ENCODE results near the gene IFNL3.
A peak's percentile ranks its signal among the peaks of the same experiment; 100 is the strongest.

Gene IFNL3

DNA sequence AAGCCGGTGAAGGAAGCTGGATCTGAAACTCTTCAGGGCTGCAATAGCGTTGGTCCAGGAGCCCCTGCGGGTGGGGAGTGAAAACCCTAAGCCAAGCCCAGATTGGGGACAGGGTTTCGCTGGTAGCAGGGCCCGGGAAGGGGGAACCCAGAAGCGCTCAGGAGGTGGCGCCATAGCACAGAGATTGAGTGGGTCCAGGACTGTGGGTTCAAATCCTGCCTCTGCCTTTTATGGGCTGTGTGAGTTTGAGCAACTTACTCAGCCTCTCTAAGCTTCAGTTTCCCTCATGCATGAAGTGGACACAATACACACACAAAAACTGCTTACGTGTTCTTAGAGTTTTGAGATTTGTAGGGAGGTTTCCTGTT, 32.4 kb downstream of the IFNL3 start:
- DNase-seq = no peak

DNA sequence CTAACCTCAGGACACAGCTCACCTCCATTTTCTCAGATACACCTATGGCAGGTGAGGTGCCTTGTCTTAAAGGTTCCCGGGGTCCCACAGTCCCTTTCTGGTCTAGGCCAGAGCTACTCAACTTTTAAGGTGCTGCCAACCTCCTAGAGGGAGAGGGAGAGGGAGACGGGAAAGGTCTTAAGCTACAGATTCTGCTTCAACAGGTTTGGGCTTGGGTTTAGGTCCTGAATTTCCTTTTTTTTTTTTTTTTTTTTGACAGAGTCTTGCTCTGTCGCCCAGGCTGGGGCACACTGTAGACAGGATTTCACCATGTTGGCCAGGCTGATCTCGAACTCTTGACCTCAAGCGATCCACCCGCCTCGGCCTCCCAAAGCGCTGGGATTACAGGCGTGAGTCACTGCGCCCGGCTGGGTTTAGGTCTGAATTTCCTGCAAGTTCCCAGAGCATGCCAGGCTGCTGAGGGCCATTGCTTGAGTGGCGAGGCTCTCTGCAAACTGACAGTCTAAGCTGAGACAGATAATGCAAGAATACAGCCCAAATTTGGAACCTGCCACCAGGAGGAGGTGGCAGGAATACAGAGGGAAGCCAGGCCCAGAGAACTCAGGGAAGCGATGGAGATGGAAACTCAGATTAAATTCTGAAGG, 33.0 kb downstream of the IFNL3 start:
- DNase-seq = no peak

DNA sequence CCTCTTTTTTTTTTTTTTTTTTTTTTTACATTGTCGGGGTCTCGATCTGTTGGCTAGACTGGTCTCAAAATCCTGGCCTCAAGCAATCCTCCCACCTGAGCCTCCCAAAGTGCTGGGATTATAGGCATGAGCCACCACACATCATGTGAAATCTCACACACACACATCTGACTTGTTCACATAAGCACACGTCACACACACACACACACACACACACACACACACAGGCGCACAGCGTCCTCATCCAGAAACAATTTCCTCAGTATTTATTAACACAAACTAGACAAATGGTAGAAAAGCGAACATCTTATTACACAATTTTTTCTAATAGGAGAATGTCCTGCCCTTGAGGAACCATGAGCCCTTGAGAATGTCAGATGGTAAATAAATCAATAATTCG, 35.6 kb downstream of the IFNL3 start:
- no peak for DNase-seq

DNA sequence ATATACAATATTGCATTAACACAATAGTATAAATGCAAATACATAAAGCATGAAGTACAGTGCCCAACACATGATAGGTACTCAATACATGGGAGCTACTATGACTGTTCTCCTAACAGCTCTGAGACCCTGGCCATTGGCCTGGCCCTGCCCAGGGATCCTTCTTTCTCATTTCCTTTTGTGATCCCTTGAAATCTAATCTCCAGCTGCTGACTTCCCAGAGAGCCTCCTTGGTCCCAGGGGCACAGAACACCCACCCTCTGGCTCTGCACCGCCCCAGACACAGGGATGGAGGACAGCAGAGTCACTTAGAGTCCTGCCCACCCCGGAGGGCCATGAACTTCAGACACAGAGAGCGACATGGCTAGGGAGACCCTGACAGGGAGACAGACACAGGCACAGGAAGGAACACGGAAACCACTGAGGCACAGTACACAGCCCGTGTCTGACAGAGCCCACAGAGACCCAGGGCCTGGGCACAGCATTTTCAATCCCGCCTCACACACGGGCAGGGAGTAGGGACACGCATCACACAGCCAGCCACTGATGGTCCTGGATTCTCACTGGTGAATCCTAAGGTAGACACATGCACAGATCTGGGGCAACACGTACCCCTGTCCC, 36.5 kb downstream of the IFNL3 start:
- DNase-seq = no peak

DNA sequence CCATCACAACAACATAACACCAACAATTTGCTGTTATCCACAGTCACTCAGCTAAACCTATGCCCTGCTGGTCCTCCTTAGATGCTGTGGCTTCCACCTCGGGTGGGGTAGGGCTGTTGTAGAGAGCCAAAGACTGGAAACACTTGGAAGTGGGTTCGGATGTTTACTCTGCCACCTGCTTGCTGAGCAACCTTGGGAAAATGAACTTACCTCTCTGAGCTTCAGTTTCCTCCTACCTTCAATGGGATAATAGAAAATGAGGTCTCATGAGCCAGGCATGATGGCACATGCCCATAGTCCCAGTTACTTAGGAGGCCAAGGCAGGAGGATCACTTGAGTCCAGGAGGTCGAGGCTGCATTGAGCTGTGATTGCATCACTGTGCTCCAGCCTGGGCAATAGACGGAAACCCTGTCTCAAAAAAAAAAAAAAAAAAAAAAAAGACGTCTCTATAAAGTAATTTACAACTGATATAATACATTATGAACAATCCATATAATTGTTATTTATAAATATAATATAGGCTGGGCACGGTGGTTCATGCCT, 37.4 kb downstream of the IFNL3 start:
- no peak for DNase-seq

DNA sequence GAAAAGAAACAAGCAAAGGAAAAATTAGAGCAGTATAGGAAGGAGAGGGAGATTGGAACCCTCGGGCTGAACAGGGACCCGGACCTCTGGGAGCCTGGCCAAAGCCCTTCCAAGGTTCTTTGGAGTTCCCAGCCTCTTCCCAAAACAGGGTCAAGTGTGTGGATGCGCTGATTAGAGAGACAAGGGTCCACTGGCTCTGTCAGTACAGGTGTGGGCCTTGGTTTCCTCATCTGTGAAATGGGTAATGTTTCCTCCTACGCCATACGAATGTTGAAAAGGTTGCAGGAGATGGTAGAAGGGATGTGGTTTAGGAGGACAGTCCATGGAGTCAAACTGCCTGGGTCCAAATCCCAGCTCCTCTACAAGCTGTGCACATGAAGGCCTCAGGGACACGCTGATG, 38.7 kb downstream of the IFNL3 start:
- DNase-seq = no peak

DNA sequence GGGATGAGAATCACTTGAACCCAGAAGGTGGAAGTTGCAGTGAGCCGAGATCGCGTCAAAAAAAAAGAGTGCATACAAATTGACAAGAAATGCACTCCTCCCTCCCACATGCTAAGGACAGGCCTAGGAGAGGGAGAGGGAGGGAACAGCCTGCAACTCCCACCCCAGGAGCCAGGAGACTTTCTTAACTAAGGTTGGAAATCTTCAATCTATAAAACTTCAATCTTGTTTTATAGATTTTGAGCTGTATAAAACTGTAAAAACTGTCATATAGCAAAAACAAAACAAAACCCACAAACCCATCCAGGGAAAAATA, 39.4 kb downstream of the IFNL3 start:
- no peak for DNase-seq

DNA sequence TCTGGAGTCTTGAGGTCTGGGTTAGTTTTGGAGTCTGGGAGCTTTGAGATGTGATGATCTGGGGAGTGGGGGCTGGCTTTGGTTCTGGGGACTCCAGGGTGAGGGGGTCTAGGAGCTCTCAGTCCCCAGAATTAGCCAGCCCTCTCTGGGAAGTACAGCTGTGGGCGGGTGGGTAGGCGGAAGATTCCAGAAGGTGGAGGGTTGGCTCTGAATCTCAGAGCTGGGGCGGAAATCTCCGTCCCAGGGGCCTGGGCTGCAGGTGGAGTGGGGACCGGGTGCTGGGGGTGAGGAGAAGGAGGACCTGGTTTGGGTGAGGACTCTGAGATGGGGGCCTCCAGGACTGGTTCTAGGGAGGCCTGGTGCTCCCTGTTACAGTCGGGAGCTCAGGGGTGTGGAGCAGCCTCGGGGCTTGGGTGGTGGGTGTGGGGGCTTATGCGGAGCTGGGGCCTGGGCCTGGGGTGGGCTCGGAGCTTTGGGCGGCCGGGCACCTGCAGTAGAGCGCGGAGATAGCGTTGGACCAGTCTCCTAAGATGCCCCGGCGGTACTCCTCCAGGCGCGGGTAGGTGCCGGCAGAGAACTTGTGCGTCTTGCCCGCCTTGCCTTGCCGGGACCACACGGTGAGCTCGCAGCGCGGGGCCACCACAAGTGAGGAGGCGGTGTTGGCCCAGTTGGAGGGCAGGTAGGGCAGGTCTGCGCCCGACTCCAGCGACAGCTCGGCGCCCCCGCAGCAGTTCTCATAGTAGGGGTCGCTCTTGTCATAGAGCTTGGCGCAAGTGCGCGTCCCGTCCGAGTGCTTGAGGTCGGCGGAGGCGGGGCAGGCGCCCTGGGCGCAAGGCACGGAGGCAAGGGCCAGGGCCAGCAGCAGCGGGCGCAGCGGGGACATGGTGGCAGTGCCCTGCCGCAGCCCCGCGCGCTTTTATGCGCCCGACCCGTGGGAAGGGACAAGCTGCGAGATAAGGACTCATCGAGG, 41.1 kb downstream of the IFNL3 start, which contains the start of gene SYCN:
Gene SYCN (minus strand): TSS at position 892 of the 970 bp plus-strand sequence. CDS start 9 bp downstream, at position 883.
- no peak for DNase-seq

DNA sequence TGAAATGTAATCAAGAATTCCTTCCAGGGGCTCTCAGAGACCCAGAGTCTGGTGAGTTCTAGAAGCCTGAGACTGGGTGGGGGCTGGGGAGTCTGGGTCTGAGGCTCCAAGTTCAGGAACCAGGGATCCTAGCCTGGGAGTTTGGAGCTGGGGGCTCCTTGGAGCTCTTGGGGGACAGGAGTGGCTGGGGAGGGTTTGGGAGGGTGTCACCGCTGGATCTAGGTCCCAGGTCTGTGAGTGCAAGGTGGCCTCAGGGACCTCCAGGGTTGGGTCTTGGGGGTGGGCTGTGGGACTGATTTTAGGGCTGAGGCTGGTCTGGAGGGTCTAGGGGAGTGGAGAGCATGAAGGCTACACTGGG, 41.8 kb downstream of the IFNL3 start:
- DNase-seq = no peak

DNA sequence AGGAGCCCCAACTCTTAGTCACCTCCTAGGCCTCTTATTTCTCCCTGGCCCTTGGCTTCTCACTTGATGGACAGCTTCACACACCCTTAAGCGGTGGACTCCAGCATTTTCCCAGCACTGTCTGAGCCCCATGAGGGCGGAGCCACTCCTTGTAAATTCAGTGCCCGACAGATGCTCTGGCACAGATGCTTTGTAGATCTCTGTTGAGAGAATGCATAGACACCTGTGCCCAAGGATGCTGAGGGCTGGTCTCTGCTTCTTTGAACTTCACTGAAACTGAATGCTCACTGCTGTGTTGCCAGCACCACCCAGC, 44.0 kb downstream of the IFNL3 start:
- no peak for DNase-seq

DNA sequence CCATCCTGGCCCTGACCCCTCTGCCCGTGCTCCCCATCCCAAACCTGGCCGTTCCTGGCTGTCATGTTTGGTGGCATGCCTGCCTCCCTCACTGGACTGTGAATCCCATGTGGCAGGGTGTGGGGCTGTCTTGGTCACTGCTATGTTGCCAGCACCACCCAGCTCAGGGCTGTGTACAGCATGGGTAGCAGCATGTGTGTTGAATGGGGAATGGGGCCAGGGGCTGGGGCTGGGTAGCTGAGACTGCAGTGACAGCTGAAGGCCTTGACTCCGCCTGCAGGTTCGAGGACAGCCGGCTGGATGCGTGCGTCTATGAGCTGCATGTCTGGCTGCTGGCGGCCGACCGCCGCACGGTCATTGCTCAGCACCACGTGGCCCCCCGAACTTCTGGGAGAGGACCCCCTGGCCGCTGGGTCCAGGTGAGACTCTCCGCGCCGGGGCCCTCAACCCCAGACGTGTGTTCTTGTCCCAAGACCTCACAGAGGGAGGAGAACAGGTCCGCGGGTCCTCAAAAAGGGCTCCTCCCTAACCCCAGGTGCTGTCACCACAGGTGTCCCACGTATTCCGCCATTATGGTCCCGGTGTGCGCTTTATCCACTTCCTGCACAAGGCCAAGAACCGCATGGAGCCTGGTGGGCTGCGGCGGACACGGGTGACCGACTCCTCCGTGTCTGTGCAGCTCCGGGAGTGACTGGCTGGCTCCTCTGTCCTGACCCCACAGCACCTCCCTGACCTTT, 44.6 kb downstream of the IFNL3 start:
- DNase-seq = no peak

DNA sequence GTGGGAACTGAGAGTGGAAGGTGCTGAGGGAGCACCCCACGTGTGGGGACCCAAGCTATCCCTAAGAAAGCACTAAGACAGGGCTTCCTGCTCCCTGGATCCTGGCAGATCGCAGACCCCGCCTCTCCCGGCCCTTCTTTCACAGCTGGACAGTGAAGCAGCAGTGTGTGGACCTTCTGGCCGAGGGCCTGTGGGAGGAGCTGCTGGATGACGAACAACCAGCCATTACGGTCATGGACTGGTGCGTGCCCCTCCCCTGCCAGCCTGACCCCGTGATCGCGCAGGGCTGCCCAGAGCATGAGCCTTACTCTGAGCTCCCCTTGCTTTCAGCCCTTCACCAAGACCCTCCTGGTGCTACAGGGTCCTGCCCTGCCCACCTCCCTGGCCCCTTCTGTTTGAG, 45.8 kb downstream of the IFNL3 start:
- peak; percentile 26 for DNase-seq

DNA sequence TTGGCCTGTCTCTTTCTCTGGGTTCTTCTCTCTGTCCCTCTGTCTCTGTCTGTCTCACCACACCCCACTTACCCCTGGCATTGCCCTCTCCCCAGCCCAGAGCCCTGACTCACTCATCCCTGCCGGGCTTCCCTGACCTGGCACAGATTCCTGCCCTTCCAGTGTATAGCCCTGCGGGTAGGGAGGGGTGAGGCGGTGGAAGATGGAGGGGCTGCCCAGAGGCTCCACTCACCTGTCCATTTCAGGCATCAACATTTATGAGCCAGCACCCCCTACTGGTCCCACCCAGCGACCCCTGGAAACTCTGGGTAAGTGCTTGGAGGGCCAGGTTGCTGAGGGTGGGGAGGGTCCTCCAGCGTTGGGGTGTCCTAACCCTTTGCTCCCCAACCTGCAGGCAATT, 47.0 kb downstream of the IFNL3 start:
- DNase-seq = no peak

DNA sequence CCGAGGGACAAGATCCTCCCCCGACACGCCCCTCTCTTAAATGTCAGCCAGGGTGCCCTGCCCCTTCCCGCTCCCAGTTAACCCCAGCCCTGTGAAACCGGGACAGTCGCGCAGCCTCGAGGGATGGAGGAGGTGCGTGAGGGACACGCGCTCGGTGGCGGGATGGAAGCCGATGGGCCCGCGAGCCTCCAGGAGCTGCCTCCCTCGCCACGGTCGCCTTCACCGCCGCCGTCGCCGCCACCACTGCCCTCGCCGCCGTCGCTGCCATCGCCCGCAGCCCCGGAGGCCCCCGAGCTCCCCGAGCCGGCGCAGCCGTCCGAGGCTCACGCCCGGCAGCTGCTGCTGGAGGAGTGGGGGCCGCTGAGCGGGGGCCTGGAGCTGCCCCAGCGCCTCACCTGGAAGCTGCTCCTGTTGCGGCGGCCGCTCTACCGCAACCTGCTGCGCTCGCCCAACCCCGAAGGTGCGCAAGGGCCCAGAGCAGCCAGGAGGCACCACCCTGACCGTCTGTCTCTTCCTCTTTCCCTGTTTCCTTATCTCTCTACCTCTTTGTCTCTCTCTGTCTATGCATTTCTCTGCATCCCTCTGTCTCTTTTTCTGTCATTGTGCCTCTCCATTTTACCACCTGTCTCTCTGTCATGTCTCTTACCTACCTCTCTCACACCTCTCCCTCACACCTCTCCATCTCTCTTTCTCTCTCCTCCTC, 47.8 kb downstream of the IFNL3 start, which contains the start of gene NCCRP1:
Gene NCCRP1 (plus strand): TSS at position 105 of the 703 bp plus-strand sequence. CDS start 19 bp downstream, at position 124.
- DNase-seq = no peak

DNA sequence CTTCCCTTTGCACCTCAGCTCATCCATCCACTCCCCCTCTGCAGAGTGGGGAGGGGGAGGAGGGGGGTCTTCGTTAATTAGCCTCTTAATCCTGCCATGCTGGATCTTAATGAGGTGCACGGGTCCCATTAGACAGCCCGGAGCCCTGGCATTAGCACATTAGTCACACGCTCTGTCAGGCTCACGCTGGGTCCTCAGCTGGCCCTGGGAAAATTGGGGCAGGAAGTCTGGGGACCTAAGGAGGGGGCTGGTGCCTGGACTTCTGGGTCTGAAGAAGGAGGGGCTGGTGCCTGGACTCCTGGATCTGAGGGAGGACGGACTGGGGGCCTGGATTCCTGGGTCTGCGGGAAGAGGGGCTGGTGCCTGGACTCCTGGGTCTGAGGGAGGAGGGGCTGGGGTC, 48.5 kb downstream of the IFNL3 start:
- DNase-seq = no peak

DNA sequence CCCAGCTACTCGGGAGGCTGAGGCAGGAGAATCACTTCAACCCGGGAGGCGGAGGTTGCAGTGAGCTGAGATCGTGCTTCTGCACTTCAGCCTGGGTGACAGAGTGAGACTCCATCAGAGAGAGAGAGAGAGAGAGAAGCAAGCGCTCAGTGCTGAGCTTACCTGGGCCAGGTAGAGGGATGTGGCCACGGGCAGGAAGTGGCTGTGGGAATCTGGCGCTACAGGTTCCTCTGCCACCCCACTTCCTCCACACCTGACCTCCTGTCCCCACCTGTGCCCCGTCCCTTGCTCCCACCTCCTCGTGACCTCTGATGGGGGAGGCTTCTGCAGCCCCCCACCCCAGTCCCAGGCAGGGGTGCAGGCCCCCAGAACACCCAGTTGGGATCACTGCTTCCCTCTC, 49.1 kb downstream of the IFNL3 start:
- DNase-seq = no peak

DNA sequence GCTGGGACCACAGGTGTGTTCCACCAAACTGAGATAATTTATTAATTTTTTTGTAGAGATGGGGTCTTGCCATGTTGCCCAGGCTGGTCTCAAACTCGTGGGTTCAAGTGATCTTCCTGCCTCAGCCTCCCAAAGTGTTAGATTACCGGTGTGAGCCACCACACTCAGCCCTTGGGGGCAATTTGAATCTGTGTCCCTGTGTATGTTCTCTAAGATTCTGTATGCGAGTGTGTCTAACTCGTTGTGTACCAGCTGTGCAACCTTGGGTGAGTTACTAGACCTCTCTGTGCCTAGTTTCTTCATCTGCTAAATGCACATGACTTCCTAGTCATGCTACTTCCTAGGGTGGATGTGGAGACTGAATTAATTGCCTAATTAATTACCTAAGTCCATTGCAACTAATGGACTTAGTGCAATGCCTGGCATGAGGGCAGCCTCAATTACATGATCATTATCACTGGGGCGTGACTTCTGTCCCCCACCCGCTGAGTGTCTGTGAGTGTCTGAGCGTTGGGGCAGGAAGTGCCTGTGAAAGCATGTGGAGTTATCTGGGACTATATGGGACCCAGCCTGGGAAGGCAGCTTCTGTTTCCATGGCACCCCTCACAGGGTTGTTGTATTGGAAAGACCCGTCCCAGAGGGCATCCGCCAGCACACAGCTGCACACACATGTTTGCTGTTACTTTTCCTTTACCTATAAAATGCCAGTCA, 49.8 kb downstream of the IFNL3 start:
- no peak for DNase-seq

DNA sequence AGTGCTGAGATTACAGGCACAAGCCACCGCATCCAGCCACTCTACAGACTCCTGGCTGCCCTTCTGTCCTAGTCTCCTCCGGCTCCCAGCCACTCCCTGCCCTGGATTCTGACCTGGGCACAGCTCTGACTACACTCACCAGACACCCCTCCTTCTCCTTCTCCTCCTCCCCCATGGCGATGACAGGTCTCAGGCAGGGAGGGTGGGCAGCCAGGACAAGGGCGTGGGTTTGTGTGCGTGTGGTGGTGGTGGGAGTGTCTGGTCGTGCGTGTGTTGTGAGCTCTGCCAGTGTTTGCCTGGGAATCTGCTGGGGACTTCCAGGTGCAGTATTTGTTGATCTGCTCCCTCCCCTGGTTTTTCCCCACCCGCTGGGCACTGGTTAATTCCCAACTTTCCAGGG, 51.0 kb downstream of the IFNL3 start:
- DNase-seq = no peak

All from kidney glomerular epithelial cell (primary cell).